Mesenchymal stem cell (in vitro differentiated cells and primary cell): ENCODE results near the gene CXXC5.

Source experiments
- DNase-seq: peaks from one replicate; pipeline ENCODE4 v3.0.0-alpha.2; 2013
- H2AFZ ChIP-seq: one replicate; pipeline ENCODE4 v1.6.1; 2013; ENCODE audit warnings: low read depth, mild to moderate bottlenecking, control low read depth, inconsistent platforms, low read length, moderate library complexity
- H2AK5ac ChIP-seq: 2 replicates; pipeline ENCODE4 v1.6.1; 2013; ENCODE audit warnings: low read length, moderate library complexity, mild to moderate bottlenecking, inconsistent platforms; ENCODE audit not compliant: severe bottlenecking
- H2BK120ac ChIP-seq: one replicate; pipeline ENCODE4 v1.6.1; 2013; ENCODE audit warnings: low read depth, mild to moderate bottlenecking, inconsistent platforms, low read length, moderate library complexity
- H2BK12ac ChIP-seq, 2 experiments: one replicate each; pipeline ENCODE4 v1.6.1; 2013; ENCODE audit warnings: inconsistent platforms in 2 of 2, low read length in 2 of 2, mild to moderate bottlenecking in 2 of 2, moderate library complexity in 2 of 2, control low read depth in 1 of 2
- H2BK15ac ChIP-seq: one replicate; pipeline ENCODE4 v1.6.1; 2013; ENCODE audit warnings: mild to moderate bottlenecking, low read depth, inconsistent platforms; ENCODE audit not compliant: poor library complexity, severe bottlenecking
- H2BK5ac ChIP-seq: 2 replicates; pipeline ENCODE4 v1.6.1; 2013; ENCODE audit warnings: low read depth, mild to moderate bottlenecking, low read length, control low read depth, inconsistent platforms; ENCODE audit not compliant: poor library complexity, severe bottlenecking
- H3K14ac ChIP-seq, 2 experiments: one replicate each; pipeline ENCODE4 v1.6.1; 2013; ENCODE audit warnings: inconsistent platforms in 2 of 2, low read length in 2 of 2, control low read depth in 1 of 2, mild to moderate bottlenecking in 1 of 2, moderate library complexity in 1 of 2
- H3K18ac ChIP-seq, 2 experiments: one replicate each; pipeline ENCODE4 v1.6.1; 2013; ENCODE audit warnings: inconsistent platforms in 2 of 2, low read length in 2 of 2, control low read depth in 1 of 2, low read depth in 1 of 2, mild to moderate bottlenecking in 1 of 2
- H3K23ac ChIP-seq, 2 experiments: one replicate each; pipeline ENCODE4 v1.6.1; 2013; ENCODE audit warnings: inconsistent platforms in 2 of 2, low read length in 2 of 2, mild to moderate bottlenecking in 2 of 2, moderate library complexity in 2 of 2, control low read depth in 1 of 2
- H3K27ac ChIP-seq: 2 replicates; pipeline ENCODE4 v1.5.1; 2013; ENCODE audit warnings: mild to moderate bottlenecking, moderate library complexity, low read length, control low read depth, inconsistent platforms; ENCODE audit not compliant: poor library complexity, severe bottlenecking
- H3K27me3 ChIP-seq, 2 experiments: 2 replicates each; pipeline versions ENCODE4 v1.6.1 to v1.7.0; 2013; ENCODE audit warnings: low read length in 2 of 2, mild to moderate bottlenecking in 2 of 2, moderate library complexity in 2 of 2, control low read depth in 1 of 2, inconsistent platforms in 1 of 2; ENCODE audit not compliant: control insufficient read depth in 1 of 2, insufficient read depth in 1 of 2
- H3K36me3 ChIP-seq, 2 experiments: 2 replicates each; pipeline versions ENCODE4 v1.6.1 to v1.7.0; 2013; ENCODE audit warnings: low read length in 2 of 2, control low read depth in 1 of 2, inconsistent platforms in 1 of 2, low read depth in 1 of 2, mild to moderate bottlenecking in 1 of 2; ENCODE audit not compliant: insufficient read depth in 2 of 2, control insufficient read depth in 1 of 2
- H3K4ac ChIP-seq, 2 experiments: one replicate each; pipeline ENCODE4 v1.6.1; 2013; ENCODE audit warnings: inconsistent platforms in 2 of 2, low read length in 2 of 2, mild to moderate bottlenecking in 2 of 2, moderate library complexity in 2 of 2, control low read depth in 1 of 2, low read depth in 1 of 2
- H3K4me1 ChIP-seq: 2 replicates; pipeline ENCODE4 v1.6.1; 2013; ENCODE audit warnings: low read depth, low read length, control low read depth; ENCODE audit not compliant: control insufficient read depth, insufficient read depth
- H3K4me2 ChIP-seq: 2 replicates; pipeline ENCODE4 v1.6.1; 2013; ENCODE audit warnings: low read length, mild to moderate bottlenecking, inconsistent platforms; ENCODE audit not compliant: poor library complexity, severe bottlenecking
- H3K4me3 ChIP-seq, 2 experiments: 2 replicates each; pipeline versions ENCODE4 v1.5.1 to v1.7.0; 2013; ENCODE audit warnings: low read length in 2 of 2, mild to moderate bottlenecking in 2 of 2, control low read depth in 1 of 2, low read depth in 1 of 2; ENCODE audit not compliant: insufficient read depth in 1 of 2
- H3K79me1 ChIP-seq: replicated peaks from 2 replicates; pipeline ENCODE4 v1.6.1; 2013; ENCODE audit warnings: mild to moderate bottlenecking, control low read depth, low read length, inconsistent platforms; ENCODE audit not compliant: poor library complexity, severe bottlenecking
- H3K9ac ChIP-seq: 2 replicates; pipeline ENCODE4 v1.7.0; 2013; ENCODE audit warnings: mild to moderate bottlenecking, low read length, moderate library complexity
- H3K9me3 ChIP-seq: 2 replicates; pipeline ENCODE4 v1.7.0; 2013; ENCODE audit warnings: mild to moderate bottlenecking, low read length; ENCODE audit not compliant: control insufficient read depth
- H4K8ac ChIP-seq: one replicate; pipeline ENCODE4 v1.6.1; 2013; ENCODE audit warnings: inconsistent platforms, mild to moderate bottlenecking, low read length, moderate library complexity
- H4K91ac ChIP-seq: one replicate; pipeline ENCODE4 v1.6.1; 2013; ENCODE audit warnings: mild to moderate bottlenecking, low read length, inconsistent platforms
- whole genome bisulfite sequencing: methylation state at CpG from one replicate; pipeline ENCODE4 v1.1.7; 2013; ENCODE audit warnings: mixed read lengths; 5-methylcytosine and 5-hydroxymethylcytosine counted together

Gene CXXC5

GRCh38 chr5:139704748-139705147, 56.6 kb downstream of the CXXC5 start:
- no peaks in the 10 kb centered on the region for H3K27me3 ChIP-seq
- H2AFZ ChIP-seq, result no peak overlapping the region
- H3K18ac ChIP-seq, result no peak overlapping the region
- H2BK5ac ChIP-seq, result no peak overlapping the region
- no peaks in the 10 kb centered on the region for H3K9me3 ChIP-seq
- H3K4me3 ChIP-seq, result no peak overlapping the region
- no peak overlapping the region for H3K4ac ChIP-seq
- H4K91ac ChIP-seq, result no peak overlapping the region
- H3K27ac ChIP-seq, result no peak overlapping the region
- no peak overlapping the region for H3K23ac ChIP-seq
- H2BK12ac ChIP-seq, result no peak overlapping the region
- no peaks in the 10 kb centered on the region for H3K36me3 ChIP-seq
- peaks cover 36% of the 10 kb centered on the region for H3K4me1 ChIP-seq
- H3K14ac ChIP-seq, result no peak overlapping the region
- H2BK15ac ChIP-seq, result no peak overlapping the region
- no peak overlapping the region for H3K4me2 ChIP-seq
- WGBS, result 83% methylated on average over 4 of the region's 4 CpGs
- no peak overlapping the region for H3K9ac ChIP-seq
- no peak for DNase-seq
- H4K8ac ChIP-seq, result no peak overlapping the region
- H3K79me1 ChIP-seq, result no peaks in the 10 kb centered on the region
- no peak overlapping the region for H2BK120ac ChIP-seq
- no peak overlapping the region for H2AK5ac ChIP-seq

- no peak overlapping the region for H3K4ac ChIP-seq
- no peak overlapping the region for H3K4me3 ChIP-seq
- no peak overlapping the region for H2BK5ac ChIP-seq
- H3K9ac ChIP-seq, result no peak overlapping the region
- no peaks in the 10 kb centered on the region for H3K79me1 ChIP-seq
- H2AK5ac ChIP-seq, result no peak overlapping the region
- no peak overlapping the region for H4K91ac ChIP-seq
- H3K36me3 ChIP-seq, result no peaks in the 10 kb centered on the region
- WGBS, result 86% methylated on average over 3 of the region's 3 CpGs
- no peak overlapping the region for H4K8ac ChIP-seq
- H3K14ac ChIP-seq, result no peak overlapping the region
- H2BK120ac ChIP-seq, result no peak overlapping the region
- peak overlapping the region in 1 of 2 experiments; percentile 51 for H2BK12ac ChIP-seq
- H3K4me1 ChIP-seq, result peaks cover 39% of the 10 kb centered on the region
- no peak overlapping the region for H3K18ac ChIP-seq
- no peak overlapping the region for H2BK15ac ChIP-seq
- no peak for DNase-seq
- no peak overlapping the region for H3K23ac ChIP-seq
- no peak overlapping the region for H3K4me2 ChIP-seq
- H2AFZ ChIP-seq, result no peak overlapping the region
- no peak overlapping the region for H3K27ac ChIP-seq
- H3K27me3 ChIP-seq, result no peaks in the 10 kb centered on the region
- H3K9me3 ChIP-seq, result no peaks in the 10 kb centered on the region
These were observed 57.0 kb downstream of the CXXC5 start for GRCh38 chr5:139705191-139705590.

- H3K4ac ChIP-seq, result peak overlapping the region in 1 of 2 experiments; percentile 32
- H3K9ac ChIP-seq, result no peak overlapping the region
- WGBS, result 73% methylated on average over 6 of the region's 10 CpGs
- H3K4me3 ChIP-seq, result no peak overlapping the region
- peak overlapping the region in 1 of 2 experiments; percentile 89 for H3K14ac ChIP-seq
- H3K79me1 ChIP-seq, result no peaks in the 10 kb centered on the region
- no peaks in the 10 kb centered on the region for H3K27me3 ChIP-seq
- no peak overlapping the region for H3K27ac ChIP-seq
- H2AK5ac ChIP-seq, result peak overlapping the region; percentile 45
- no peak overlapping the region for H2AFZ ChIP-seq
- H3K4me1 ChIP-seq, result peaks cover 40% of the 10 kb centered on the region
- no peaks in the 10 kb centered on the region for H3K36me3 ChIP-seq
- peak overlapping the region; percentile 4 to 87 for H2BK12ac ChIP-seq
- H4K8ac ChIP-seq, result peak overlapping the region; percentile 32
- no peak overlapping the region for H2BK120ac ChIP-seq
- no peak overlapping the region for H2BK15ac ChIP-seq
- H2BK5ac ChIP-seq, result no peak overlapping the region
- H3K9me3 ChIP-seq, result no peaks in the 10 kb centered on the region
- DNase-seq, result no peak
- peak overlapping the region; percentile 65 for H4K91ac ChIP-seq
- peak overlapping the region in 1 of 2 experiments; percentile 46 for H3K23ac ChIP-seq
- no peak overlapping the region for H3K4me2 ChIP-seq
- peak overlapping the region in 1 of 2 experiments; percentile 67 for H3K18ac ChIP-seq
These were observed 57.8 kb downstream of the CXXC5 start for GRCh38 chr5:139705655-139706587.

- Histone ChIP-seq H2BK120ac (no peak overlapping the region), H2BK12ac (peak overlapping the region; percentile 31 to 46), H3K27me3 (peaks cover 0 to 4% of the 10 kb centered on the region in 2 experiments), H3K36me3 (no peaks in the 10 kb centered on the region), H3K4ac (peak overlapping the region in 1 of 2 experiments; percentile 9), H3K18ac (peak overlapping the region in 1 of 2 experiments; percentile 59), H3K4me2 (no peak overlapping the region), H4K8ac (no peak overlapping the region), H4K91ac (no peak overlapping the region), H3K4me1 (peaks cover 43% of the 10 kb centered on the region), H2AFZ (no peak overlapping the region), H3K14ac (no peak overlapping the region), H3K9me3 (no peaks in the 10 kb centered on the region), H3K4me3 (no peak overlapping the region), H3K9ac (no peak overlapping the region), H3K79me1 (no peaks in the 10 kb centered on the region), H2BK5ac (no peak overlapping the region), H3K23ac (no peak overlapping the region), H2BK15ac (no peak overlapping the region), H3K27ac (peak overlapping the region; percentile 2), H2AK5ac (peak overlapping the region; percentile 57)
- DNase-seq, result no peak
- 60% methylated on average over 2 of the region's 5 CpGs for WGBS
These were observed 59.4 kb downstream of the CXXC5 start for GRCh38 chr5:139707445-139708003.
